Heart left ventricle (tissue), 13 donors: ENCODE data around the gene ZNF526.

ENCODE experiments used
- CTCF ChIP-seq, 12 donors: fragments of 200-600 bp; sonication (generic) in 4 of 12; IDR thresholded peaks; one replicate each; pipeline versions ENCODE4 v1.5.0 to v1.8.0; 2018 to 2022; ENCODE audit warnings: antibody characterized with exemption in 12 of 12, mild to moderate bottlenecking in 5 of 12
- POLR2A ChIP-seq, 2 donors: fragments of 450-650 bp; IDR thresholded peaks; one replicate each; pipeline ENCODE4 v1.6.1; 2017; ENCODE audit warnings: antibody characterized with exemption in 2 of 2, mild to moderate bottlenecking in 2 of 2, moderate library complexity in 2 of 2
- donor health status: ischemic (EF 13 %, LVEDD 7.1; RV severe dilation, severe dysfunction).
- donor health status: DM: no; HTN: yes; CAD: no.
- donor health status: DM: no; HTN: no; CAD: no.
- donor health status: ischemic (EF 25% LVEDD 6.9; RV normal size, moderate dysfunction).
- donor health status: ischemic (EF 25% LVEDD 5.7; RV mildly dilated, moderate dysfunction).
- donor health status: ischemic (EF 35%, LVEDD 5.7; RV mildly dilated, moderate dysfunction).
- donor health status: nonischemic (EF 11% LVEDD 7.7; RV severe dilation, severe dysfunction).
- donor health status: DM: yes; HTN: yes; CAD: no.
- donor health status: PGD.
- donor health status: ischemic (EF 29% LVEDD 5.4; RV normal size, mild dysfunction).
- donor health status: nonischemic (EF 23%, LVEDD 6.1; RV moderate dilation, normal function).

DNA sequence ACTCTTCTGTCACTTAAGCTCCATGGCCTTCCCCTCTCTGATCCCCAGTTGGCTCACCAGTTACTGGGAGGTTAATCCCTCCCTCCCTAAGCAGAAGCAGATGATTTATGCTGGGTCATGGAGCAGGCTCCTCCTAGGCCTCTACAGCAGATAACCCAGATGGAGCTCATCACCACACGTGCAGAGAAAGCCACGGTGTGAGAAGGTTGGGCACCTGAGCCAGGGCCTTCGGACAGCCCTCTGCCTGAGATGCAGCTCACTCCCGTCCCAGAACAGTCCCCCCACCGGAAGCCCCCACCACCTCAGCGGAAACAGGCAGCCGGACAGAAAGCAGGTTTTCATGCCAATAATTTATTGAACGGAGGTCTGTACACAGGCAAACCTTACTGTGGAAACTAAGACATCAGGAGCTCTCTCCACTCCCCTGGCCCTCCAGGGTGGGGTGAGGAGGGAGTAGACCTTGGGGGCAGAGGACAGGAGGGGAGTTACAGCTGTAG, 9.8 kb downstream of the ZNF526 start:
- TF ChIP-seq CTCF (IDR thresholded peaks at IDR 0.05) (no peak), POLR2A (IDR thresholded peaks at IDR 0.05) (no peak)
